ENCODE data around the gene CTXN2. TPM values are rescaled to one million over a fixed set of nuclear protein-coding genes. Genes with fewer than 3 reads are reported as not detected.

CTXN2 gene
- total and polyA plus RNA-seq, 2 of the 4 experiments (the other 2 are of a cell fraction): not detected

- no TSS peak for BruUV-seq (replicated peaks)
- 0 out of 2 replicates have a peak overlapping the region, but pooled peaks have one; percentile 7 for H3K14ac ChIP-seq (replicated peaks; ENCODE audit: low read depth, low read length)
- intact Hi-C loops (cut with micrococcal nuclease): no loop called here
- no peaks in the 10 kb centered on the region for H4K20me1 ChIP-seq (ENCODE audit: insufficient read depth, low read length)
- peaks cover 0 to 3% of the 10 kb centered on the region in 2 experiments; a peak in 1 of 4 replicates for H3K79me1 ChIP-seq (ENCODE audit: low read depth in 1 of 2, low read length in 2 of 2)
- CTCF ChIA-PET: no interaction called here
- dilution Hi-C loops (cut with HindIII; ENCODE audit: low sequenced_read_pairs, unreplicated experiment): no loop called here
- no peaks in the 10 kb centered on the region; the same call in none of the 2 replicates for H3K4me1 ChIP-seq (ENCODE audit: control insufficient read depth, insufficient read depth, low read length)
- no peak overlapping the region for H3K4me2 ChIP-seq (ENCODE audit: low read depth, low read length)
- no peak overlapping the region for H3K9ac ChIP-seq (ENCODE audit: low read depth, low read length)
- no peak overlapping the region for H3K23ac ChIP-seq (ENCODE audit: low read depth, low read length)
- no peaks in the 10 kb centered on the region for H3K9me1 ChIP-seq (ENCODE audit: insufficient read depth, low read length)
- no peak overlapping the region for H2AK9ac ChIP-seq (replicated peaks; ENCODE audit: low read depth, low read length, poor library complexity)
- no peak overlapping the region for H3K56ac ChIP-seq (ENCODE audit: extremely low read depth, insufficient read depth, low read length)
- peak; percentile 88 for TF ChIP-seq CEBPB (IDR thresholded peaks at IDR 0.05; ENCODE audit: low read depth, low read length)
- no peak for TF ChIP-seq MAFK (IDR thresholded peaks at IDR 0.05; ENCODE audit: low read depth, low read length)
- TF ChIP-seq RFX5 (IDR thresholded peaks at IDR 0.05; ENCODE audit: low read depth, low read length): no peak
- peak overlapping the region; percentile 65 for H2BK5ac ChIP-seq (ENCODE audit: low read depth, low read length, poor library complexity, severe bottlenecking)
- no peak overlapping the region for H3K27ac ChIP-seq (ENCODE audit: insufficient read depth, low read length)
- no peak overlapping the region for H4K5ac ChIP-seq (ENCODE audit: low read depth, low read length)
- H3K18ac ChIP-seq (ENCODE audit: low read depth, low read length): no peak overlapping the region
- no peak overlapping the region for H3K4me3 ChIP-seq (ENCODE audit: insufficient read depth, low read depth, low read length)
- no peak overlapping the region for H2BK15ac ChIP-seq (ENCODE audit: low read depth, low read length)
- ATAC-seq (ENCODE audit: low read depth) (peak; percentile 66; the same call in 1 of the 2 replicates), DNase-seq (peak; percentile 52)
- 0 out of 4 replicates have a peak overlapping the region, but pooled peaks of 1 of the 2 experiments have one; percentile 16 for H4K8ac ChIP-seq (ENCODE audit: low read depth in 2 of 2, low read length in 2 of 2)
- peak overlapping the region; percentile 18; the same call in 1 of the 2 replicates for H3K4ac ChIP-seq (ENCODE audit: low read depth, low read length)
- no peaks in the 10 kb centered on the region for H3K9me3 ChIP-seq (ENCODE audit: control insufficient read depth, insufficient read depth, low read length)
- no peaks in the 10 kb centered on the region; the same call in 1 of the 2 replicates for H3K36me3 ChIP-seq (ENCODE audit: control insufficient read depth, insufficient read depth, low read length)
- in situ Hi-C loops (cut with MboI; ENCODE audit: low sequenced_read_pairs): no loop called here
- H2BK20ac ChIP-seq (ENCODE audit: low read depth, low read length): peak overlapping the region; percentile 16; the same call in 1 of the 2 replicates
- no peak overlapping the region for H2AFZ ChIP-seq (replicated peaks; ENCODE audit: low read length, poor library complexity)
- no peaks in the 10 kb centered on the region for H3K27me3 ChIP-seq (ENCODE audit: control insufficient read depth, insufficient read depth, low read length)
- H4K91ac ChIP-seq (ENCODE audit: insufficient read depth, low read depth, low read length): no peak overlapping the region
- H2AK5ac ChIP-seq (ENCODE audit: low read depth, low read length): no peak overlapping the region
- peak overlapping the region; percentile 35; the same call in 1 of the 2 replicates for H2BK120ac ChIP-seq (ENCODE audit: low read depth, low read length)
- POLR2A ChIA-PET (ENCODE audit: unreplicated experiment): no interaction called here
Measured at GRCh38 chr15:48145923-48146322, 45.5 kb upstream of the CTXN2 start.

All from IMR-90 (cell line).